Activated effector memory CD4-positive, alpha-beta T cell treated with Interleukin-2 at 50 U/mL for 16 hours (primary cell): ENCODE data around the gene UNG.

Experiments
- DNase-seq: peaks from one replicate; pipeline ENCODE4 v3.0.0-alpha.2; 2020

Gene UNG

GRCh38 chr12:109157986-109158385 is 60.6 kb downstream of the UNG start:
- no peak for DNase-seq

GRCh38 chr12:109160433-109160832 is 63.0 kb downstream of the UNG start:
- no peak for DNase-seq
